ENCODE measurements around the gene TMED8. TPM values are rescaled to one million over a fixed set of nuclear protein-coding genes. Genes with fewer than 3 reads are reported as not detected.
"Not testable (repeated sequence)": the region's sequence is repeated elsewhere in the genome, so short reads cannot be mapped to it uniquely, and the experiment has no call there.

The TMED8 gene
- total and polyA plus RNA-seq, 8 donors = 12.7 to 19.8 (median 16.6) TPM

DNA sequence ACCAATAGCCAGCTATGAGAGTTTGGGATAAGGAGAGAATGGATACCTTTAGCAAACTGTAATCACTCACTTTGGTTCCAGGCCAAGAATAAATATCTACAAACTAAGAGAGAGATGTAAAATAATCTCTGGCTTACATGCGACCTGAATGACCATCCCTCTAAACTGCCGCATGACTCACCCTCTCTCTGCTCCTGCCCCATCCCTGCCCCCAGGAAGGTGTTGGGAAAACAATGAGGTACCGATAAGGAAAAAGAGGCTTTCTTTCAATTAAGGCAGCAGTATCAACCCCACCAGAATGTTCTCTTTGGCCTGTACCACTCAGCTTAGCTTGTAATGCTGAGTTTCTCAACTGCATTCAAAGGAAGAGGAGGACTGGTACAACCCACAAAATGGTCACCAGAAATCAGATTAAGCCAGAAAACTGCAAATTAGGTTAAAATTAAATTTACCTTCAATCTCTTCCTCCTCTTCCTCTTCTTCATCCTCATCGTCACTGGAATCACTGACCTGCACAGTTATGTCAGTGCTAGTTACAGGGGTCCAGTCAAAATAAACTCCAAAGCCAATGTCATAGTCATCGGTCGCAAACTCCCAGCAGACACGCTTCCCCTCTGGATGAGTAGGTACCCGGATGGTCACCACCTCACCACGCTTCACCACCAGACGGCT lies 34.0 kb downstream of the TMED8 start:
- Histone ChIP-seq H3K4me1 (peaks cover 0 to 8% of the 10 kb centered on the region in 2 donors), H3K9me3 (no peaks in the 10 kb centered on the region), H3K4me3 (no peak overlapping the region), H3K27ac (no peak overlapping the region), H3K36me3 (peaks cover 0 to 54% of the 10 kb centered on the region in 2 donors), H3K27me3 (no peaks in the 10 kb centered on the region)
- no peak for ATAC-seq
- TF ChIP-seq, protein P1, sequence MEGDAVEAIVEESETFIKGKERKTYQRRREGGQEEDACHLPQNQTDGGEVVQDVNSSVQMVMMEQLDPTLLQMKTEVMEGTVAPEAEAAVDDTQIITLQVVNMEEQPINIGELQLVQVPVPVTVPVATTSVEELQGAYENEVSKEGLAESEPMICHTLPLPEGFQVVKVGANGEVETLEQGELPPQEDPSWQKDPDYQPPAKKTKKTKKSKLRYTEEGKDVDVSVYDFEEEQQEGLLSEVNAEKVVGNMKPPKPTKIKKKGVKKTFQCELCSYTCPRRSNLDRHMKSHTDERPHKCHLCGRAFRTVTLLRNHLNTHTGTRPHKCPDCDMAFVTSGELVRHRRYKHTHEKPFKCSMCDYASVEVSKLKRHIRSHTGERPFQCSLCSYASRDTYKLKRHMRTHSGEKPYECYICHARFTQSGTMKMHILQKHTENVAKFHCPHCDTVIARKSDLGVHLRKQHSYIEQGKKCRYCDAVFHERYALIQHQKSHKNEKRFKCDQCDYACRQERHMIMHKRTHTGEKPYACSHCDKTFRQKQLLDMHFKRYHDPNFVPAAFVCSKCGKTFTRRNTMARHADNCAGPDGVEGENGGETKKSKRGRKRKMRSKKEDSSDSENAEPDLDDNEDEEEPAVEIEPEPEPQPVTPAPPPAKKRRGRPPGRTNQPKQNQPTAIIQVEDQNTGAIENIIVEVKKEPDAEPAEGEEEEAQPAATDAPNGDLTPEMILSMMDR (IDR thresholded peaks at IDR 0.05) = no peak
- intact Hi-C loops (cut with DNase I) = no loop called here
- DNase-seq = no peak

DNA sequence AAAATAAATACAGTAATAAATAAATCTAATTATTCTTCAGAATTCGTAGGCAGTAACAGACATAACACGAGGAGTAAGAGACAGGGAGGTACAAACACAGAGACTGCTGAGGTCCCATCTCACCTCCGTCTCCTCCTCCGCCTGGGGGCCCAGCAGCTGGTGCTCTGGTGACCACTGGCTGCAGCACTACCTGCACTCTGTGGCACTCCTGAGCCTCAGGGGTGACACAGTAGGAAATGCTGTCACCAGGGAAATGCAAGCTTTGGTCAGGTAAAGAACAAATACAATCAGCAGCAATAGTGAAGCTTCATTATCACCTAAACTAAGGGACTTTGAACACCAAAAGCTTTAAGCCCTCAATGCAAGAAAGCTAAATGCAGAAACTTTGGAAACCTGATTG lies 36.5 kb downstream of the TMED8 start:
- Histone ChIP-seq H3K9me3 (no peaks in the 10 kb centered on the region), H3K4me3 (no peak overlapping the region), H3K4me1 (no peaks in the 10 kb centered on the region), H3K27me3 (no peaks in the 10 kb centered on the region), H3K36me3 (peaks cover 0 to 52% of the 10 kb centered on the region in 2 donors), H3K27ac (no peak overlapping the region)
- TF ChIP-seq, protein P1 (IDR thresholded peaks at IDR 0.05) = no peak
- DNase-seq = no peak
- intact Hi-C loops (cut with DNase I) = no loop called here
- no peak for ATAC-seq

DNA sequence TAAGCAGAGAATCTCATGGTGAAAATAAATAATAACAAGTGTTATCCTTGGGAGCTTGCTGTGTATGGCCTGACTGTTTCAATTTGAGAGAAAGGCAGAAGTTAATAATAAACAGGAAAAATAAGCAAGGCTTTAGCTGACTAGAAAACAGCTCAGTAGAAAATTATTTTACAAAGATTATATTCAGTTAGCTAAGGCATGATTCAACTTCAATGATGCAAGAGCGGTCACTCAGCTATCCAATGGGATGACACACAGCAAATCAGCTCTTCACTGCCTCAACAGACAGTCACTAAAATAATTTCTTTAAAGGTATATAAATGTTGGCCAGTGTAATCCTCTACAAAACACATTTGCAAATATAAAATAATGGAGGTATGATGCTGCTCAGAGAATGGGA lies 37.5 kb downstream of the TMED8 start:
- no peak overlapping the region for H3K4me3 ChIP-seq
- no peaks in the 10 kb centered on the region for H3K4me1 ChIP-seq
- ATAC-seq = no peak
- TF ChIP-seq, protein P1 (IDR thresholded peaks at IDR 0.05) = no peak
- intact Hi-C loops (cut with DNase I) = no loop called here
- no peak for DNase-seq
- H3K27me3 ChIP-seq = no peaks in the 10 kb centered on the region
- H3K9me3 ChIP-seq = no peaks in the 10 kb centered on the region
- H3K36me3 ChIP-seq = peaks cover 0 to 52% of the 10 kb centered on the region in 2 donors
- H3K27ac ChIP-seq = no peak overlapping the region

DNA sequence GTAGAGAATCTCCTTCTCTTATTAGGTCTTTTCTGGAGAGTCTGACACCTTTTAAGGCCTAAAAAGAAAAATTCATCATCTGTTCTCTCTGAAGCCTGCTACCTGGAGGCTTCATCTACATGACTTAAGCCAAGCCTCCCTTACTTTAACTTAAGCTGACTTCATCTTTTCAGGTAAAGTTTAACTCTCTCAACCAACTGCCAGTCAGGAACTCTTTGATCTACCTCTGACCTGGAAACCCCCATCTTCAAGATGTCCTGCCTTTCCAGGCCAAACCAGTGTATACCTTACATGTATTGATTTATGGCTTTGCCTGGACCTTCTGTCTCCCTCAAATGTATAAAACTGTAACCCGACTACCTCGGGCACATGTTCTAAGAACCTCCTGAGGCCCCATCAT lies 38.6 kb downstream of the TMED8 start:
- no peak for DNase-seq
- Histone ChIP-seq H3K4me3 (no peak overlapping the region), H3K27me3 (no peaks in the 10 kb centered on the region), H3K36me3 (peaks cover 0 to 47% of the 10 kb centered on the region in 2 donors), H3K4me1 (no peaks in the 10 kb centered on the region), H3K9me3 (no peaks in the 10 kb centered on the region), H3K27ac (no peak overlapping the region)
- TF ChIP-seq, protein P1 (IDR thresholded peaks at IDR 0.05) = no peak
- ATAC-seq = no peak
- intact Hi-C loops (cut with DNase I) = no loop called here

DNA sequence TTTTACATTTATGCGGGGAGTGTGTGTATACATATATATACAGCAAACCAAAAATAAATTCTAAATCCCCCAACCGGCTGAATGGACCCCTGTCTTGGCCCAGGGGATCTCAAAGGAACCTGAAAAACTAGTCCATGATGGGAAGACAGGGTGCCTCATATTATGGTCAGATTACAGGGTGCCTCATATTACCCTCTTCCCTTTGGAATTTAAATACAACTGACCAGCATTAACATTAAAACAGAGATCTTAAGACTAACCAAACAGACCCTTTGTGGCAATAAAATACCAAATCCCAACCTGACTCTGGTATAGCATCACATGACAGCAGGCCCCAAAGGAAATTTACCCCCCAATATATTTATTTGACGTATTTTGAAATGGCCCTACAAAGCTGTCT lies 39.0 kb downstream of the TMED8 start:
- Histone ChIP-seq H3K9me3 (no peaks in the 10 kb centered on the region), H3K27ac (no peak overlapping the region), H3K4me1 (no peaks in the 10 kb centered on the region), H3K27me3 (no peaks in the 10 kb centered on the region), H3K4me3 (no peak overlapping the region), H3K36me3 (peaks cover 0 to 43% of the 10 kb centered on the region in 2 donors)
- TF ChIP-seq, protein P1 (IDR thresholded peaks at IDR 0.05) = no peak
- DNase-seq = no peak
- intact Hi-C loops (cut with DNase I) = no loop called here
- ATAC-seq = no peak

DNA sequence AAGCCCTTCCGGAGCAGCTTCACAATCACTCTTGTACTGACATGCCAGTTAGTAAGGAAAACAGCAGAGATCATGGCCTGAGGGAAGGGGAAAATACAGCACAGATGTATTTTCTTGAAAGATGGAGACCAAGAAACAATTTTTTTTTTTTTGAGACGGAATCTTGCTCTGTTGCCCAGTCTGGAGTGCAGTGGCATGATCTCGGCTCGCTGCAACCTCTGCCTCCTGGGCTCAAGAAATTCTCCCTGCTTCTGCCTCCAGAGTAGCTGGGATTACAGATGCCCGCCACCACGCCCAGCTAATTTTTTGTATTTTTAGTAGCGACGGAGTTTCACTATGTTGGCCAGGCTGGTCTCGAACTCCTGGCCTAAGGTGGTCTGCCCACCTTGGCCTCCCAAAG lies 39.6 kb downstream of the TMED8 start:
- H3K4me1 ChIP-seq; ATAC-seq; intact Hi-C loops (cut with DNase I); H3K27ac ChIP-seq; H3K9me3 ChIP-seq; DNase-seq; H3K27me3 ChIP-seq; H3K4me3 ChIP-seq: not testable (repeated sequence)
- H3K36me3 ChIP-seq = peaks cover 0 to 37% of the 10 kb centered on the region in 2 donors

All from left lung (tissue), 10 donors.